HTERT RPE-1 (cell line): ENCODE results near the gene PXT1.

Source experiments
- in situ Hi-C: fragments of 300-500 bp; cut with MboI; formaldehyde crosslinking; loops from 4 replicates; pipeline ENCODE4 v1.14.3; 2020; ENCODE audit warnings: low sequenced_read_pairs

Gene PXT1

DNA sequence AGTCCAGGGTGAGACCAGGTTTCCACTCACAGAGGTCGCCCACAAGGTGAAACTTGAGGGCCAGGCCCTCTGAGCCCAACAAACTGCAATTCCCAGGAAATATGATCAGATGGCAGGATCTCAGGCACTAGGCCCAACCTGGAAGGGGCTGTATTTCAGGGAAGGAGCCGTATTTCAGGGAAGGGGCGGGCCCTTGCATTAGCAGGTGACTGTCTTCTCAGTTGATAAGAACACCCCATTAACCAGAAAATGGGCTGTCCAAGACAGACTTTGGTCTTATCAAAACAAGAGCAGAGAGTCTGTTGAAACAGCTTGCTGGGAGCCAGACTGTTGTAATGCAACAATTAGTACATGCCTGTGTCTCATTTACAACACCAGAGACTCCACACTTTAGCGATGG is 95.0 kb downstream of the PXT1 start:
- in situ Hi-C loops: no loop called here

DNA sequence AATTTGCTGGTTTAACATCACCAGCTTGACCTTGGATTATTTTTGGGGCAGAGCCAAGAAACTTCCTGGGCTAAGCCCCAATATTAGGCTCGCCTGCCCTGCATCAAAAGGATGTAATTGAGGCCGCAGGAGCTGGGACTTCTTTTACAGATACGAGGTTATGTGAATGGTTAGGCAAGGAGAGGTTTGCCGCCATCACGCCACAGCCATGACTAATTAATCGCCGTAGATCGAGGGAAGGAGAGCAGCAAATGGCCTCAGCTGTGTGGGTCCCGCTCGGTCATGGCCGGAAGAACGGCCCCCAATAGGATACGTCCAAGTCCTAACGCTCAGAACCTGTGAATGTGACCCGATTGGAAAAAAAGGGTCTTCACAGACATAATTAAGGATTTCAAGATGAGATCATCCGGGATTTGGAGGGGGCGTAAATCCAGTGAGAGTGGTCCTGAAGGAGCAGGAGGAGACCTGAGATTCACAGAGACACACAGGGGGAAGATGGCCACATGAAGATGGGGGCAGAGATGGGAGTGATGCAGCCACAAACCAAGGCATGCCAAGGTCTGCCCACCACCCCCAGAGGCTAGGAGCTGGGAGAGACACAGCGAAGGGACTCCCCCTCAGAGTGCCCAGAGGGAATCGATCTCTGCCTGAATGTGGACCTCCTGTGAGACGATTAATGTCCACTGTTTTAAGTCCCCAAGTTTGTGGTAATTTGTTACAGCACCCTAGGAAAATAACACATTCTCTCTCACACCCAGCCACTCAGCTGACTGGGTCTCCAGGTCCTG is 96.0 kb downstream of the PXT1 start:
- in situ Hi-C loops: no loop called here

DNA sequence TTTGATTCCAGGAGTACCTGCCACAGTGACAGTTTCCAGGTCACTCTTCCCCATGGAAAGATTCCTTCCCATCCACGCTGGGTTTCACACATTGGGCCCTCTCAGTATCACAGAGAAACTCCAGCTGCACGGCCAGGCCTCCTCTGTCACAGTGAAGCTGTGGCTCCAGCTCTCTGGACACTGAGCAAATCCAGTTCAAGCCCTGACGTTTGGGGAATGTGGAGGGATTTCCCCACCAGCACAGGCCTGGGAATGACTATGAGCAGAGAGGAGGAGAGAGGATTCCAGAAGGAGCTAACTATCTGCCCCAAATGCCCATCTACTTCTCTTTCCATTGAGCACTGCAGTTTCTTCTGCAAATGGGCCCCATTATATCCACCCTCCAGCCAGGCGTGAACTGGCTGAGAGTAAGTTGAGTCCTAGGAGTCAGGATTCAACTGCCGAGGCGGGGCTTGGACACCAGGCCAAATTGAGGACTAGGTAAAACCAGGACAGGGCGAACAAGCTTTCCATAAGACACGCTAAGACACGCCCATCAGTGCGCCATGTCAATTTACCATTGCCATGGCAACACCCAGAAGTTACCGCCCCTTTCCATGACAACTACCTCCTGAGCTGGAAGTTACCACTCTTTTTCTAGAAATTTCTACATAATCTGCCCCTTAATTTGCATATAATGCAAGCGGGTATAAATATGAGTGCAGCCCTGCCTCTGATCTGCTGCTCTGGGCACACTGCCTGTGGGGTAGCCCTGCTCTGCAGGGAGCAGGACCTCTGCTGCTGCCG is 96.8 kb downstream of the PXT1 start:
- in situ Hi-C loops: no loop called here

DNA sequence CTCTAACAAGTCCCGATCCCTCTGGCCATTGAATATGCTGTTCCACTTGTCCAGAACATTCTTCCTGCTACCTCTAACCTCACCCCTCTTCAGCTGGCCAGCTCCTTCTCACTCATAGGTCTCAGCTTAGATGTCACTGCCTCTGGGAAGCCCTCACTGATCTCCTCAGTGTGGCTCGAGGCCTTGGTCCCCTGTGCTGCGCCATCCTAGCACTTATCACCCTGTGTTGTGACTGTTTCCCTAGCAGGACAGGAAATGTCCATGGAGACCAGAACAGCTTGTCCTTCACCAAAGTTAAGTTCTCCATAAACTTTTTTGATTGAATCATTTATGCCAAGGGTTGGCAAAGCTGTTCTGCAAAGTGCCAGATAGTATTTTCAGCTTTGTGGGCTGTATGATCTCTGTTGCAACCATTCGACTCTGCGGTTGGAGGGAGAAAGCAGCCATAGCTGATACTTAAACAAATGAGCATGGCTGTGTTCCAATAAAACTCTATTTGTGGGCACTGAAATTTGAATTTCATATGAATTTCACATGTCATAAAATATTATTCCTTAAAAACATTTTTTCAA is 99.5 kb downstream of the PXT1 start:
- in situ Hi-C loops: no loop called here

- in situ Hi-C loops: no loop called here
Measured at GRCh38 chr6:36340618-36341454, 101.8 kb downstream of the PXT1 start.
